UCSD-AML1 (cell line): ENCODE measurements around the gene FBXO45.
"Not testable (repeated sequence)": the region's sequence is repeated elsewhere in the genome, so short reads cannot be mapped to it uniquely, and the experiment has no call there.

Source experiments
- DNase-seq: peaks from one replicate; lab custom pipeline; 2025; ENCODE audit not compliant: unreplicated experiment; lab: John Stamatoyannopoulos, UW

The FBXO45 gene

GRCh38 chr3:196615234-196615633 lies 46.8 kb downstream of the FBXO45 start:
- DNase-seq, result not testable (repeated sequence)

- DNase-seq, result peak; percentile 21
Observed at GRCh38 chr3:196617256-196617655, 48.8 kb downstream of the FBXO45 start.

- no peak for DNase-seq
Observed at GRCh38 chr3:196619223-196619622, 50.8 kb downstream of the FBXO45 start.

GRCh38 chr3:196619627-196620026 lies 51.2 kb downstream of the FBXO45 start:
- DNase-seq, result not testable (repeated sequence)

- DNase-seq, result no peak
Observed at GRCh38 chr3:196620161-196620604, 51.7 kb downstream of the FBXO45 start.

- no peak for DNase-seq
Observed at GRCh38 chr3:196620684-196621083, 52.2 kb downstream of the FBXO45 start.

- DNase-seq, result no peak
Observed at GRCh38 chr3:196621611-196622010, 53.2 kb downstream of the FBXO45 start.

- DNase-seq, result peak; percentile 33
Observed at GRCh38 chr3:196624067-196624790, 55.8 kb downstream of the FBXO45 start.

- DNase-seq, result peak; percentile 70
Observed at GRCh38 chr3:196624907-196625306, 56.4 kb downstream of the FBXO45 start.

GRCh38 chr3:196625331-196625730 lies 56.9 kb downstream of the FBXO45 start:
- DNase-seq, result no peak

GRCh38 chr3:196627918-196628231 lies 59.4 kb downstream of the FBXO45 start:
- DNase-seq, result no peak

- no peak for DNase-seq
Observed at GRCh38 chr3:196629228-196629627, 60.8 kb downstream of the FBXO45 start.

GRCh38 chr3:196631682-196632045 lies 63.2 kb downstream of the FBXO45 start:
- DNase-seq, result no peak

- peak; percentile 99 for DNase-seq
Observed at GRCh38 chr3:196632046-196632751, 63.7 kb downstream of the FBXO45 start.

- no peak for DNase-seq
Observed at GRCh38 chr3:196633555-196634151, 65.2 kb downstream of the FBXO45 start.

- no peak for DNase-seq
Observed at GRCh38 chr3:196634224-196634623, 65.8 kb downstream of the FBXO45 start.

- DNase-seq, result no peak
Observed at GRCh38 chr3:196634829-196635228, 66.4 kb downstream of the FBXO45 start.

GRCh38 chr3:196636369-196637349 lies 68.2 kb downstream of the FBXO45 start:
- no peak for DNase-seq

GRCh38 chr3:196637941-196638340 lies 69.5 kb downstream of the FBXO45 start:
- not testable (repeated sequence) for DNase-seq
